ENCODE results near the gene KRTAP4-11. TPM values are rescaled to one million over a fixed set of nuclear protein-coding genes. Genes with fewer than 3 reads are reported as not detected.
"Not testable (repeated sequence)": the region's sequence is repeated elsewhere in the genome, so short reads cannot be mapped to it uniquely, and the experiment has no call there.

The KRTAP4-11 gene
- total RNA-seq, 1 donor from 2014 or later = not detected

GRCh38 chr17:41151525-41151924 lies 33.4 kb upstream of the KRTAP4-11 start:
- DNase-seq (ENCODE audit: low read depth, low spot score) = no peak
- Mint-ChIP-seq H3K4me1 (no peaks in the 10 kb centered on the region), H3K4me3 (no peak overlapping the region), H3K27me3 (ENCODE audit: low read depth) (peaks cover 36% of the 10 kb centered on the region), H3K27ac (ENCODE audit: unreplicated experiment) (no peak overlapping the region), H3K9me3 (no peaks in the 10 kb centered on the region), H3K36me3 (ENCODE audit: low read depth) (no peaks in the 10 kb centered on the region)
- TF ChIP-seq CTCF (conservative IDR thresholded peaks at IDR 0.05) = no peak

DNA sequence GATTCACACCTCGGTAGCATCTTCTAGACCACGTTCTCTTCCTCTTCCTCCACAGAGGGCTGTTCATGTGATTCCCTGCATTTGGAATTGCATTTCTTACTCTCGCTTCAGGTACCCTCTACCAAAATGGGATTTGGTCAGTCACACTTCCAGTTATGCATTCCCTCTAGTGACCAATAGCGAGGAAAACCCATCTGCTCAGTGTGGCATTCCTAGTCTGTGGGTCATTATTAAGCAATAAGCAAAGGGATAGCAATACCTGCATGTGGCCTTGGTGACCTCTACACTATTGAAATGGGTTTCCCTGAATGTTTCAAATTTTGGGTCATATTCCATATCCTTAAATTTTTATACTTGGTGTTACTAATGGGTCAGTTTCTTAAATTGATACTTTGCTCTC lies 31.9 kb upstream of the KRTAP4-11 start:
- Mint-ChIP-seq H3K27ac (ENCODE audit: unreplicated experiment) (no peak overlapping the region), H3K4me1 (no peaks in the 10 kb centered on the region), H3K36me3 (ENCODE audit: low read depth) (no peaks in the 10 kb centered on the region), H3K4me3 (no peak overlapping the region), H3K9me3 (no peaks in the 10 kb centered on the region), H3K27me3 (ENCODE audit: low read depth) (peaks cover 32% of the 10 kb centered on the region)
- no peak for DNase-seq (ENCODE audit: low read depth, low spot score)
- TF ChIP-seq CTCF (conservative IDR thresholded peaks at IDR 0.05) = no peak

- H3K4me1 Mint-ChIP-seq = no peaks in the 10 kb centered on the region
- H3K27me3 Mint-ChIP-seq (ENCODE audit: low read depth) = peaks cover 28% of the 10 kb centered on the region
- no peak for DNase-seq (ENCODE audit: low read depth, low spot score)
- TF ChIP-seq CTCF (conservative IDR thresholded peaks at IDR 0.05) = no peak
- H3K4me3 Mint-ChIP-seq = no peak within 1 kb of the TSS
- no peaks in the 10 kb centered on the region for H3K36me3 Mint-ChIP-seq (ENCODE audit: low read depth)
- no peaks in the 10 kb centered on the region for H3K9me3 Mint-ChIP-seq
- no peak within 1 kb of the TSS for H3K27ac Mint-ChIP-seq (ENCODE audit: unreplicated experiment)
Measured at GRCh38 chr17:41149652-41149985, 31.4 kb upstream of the KRTAP4-11 start, which contains the start of gene KRTAP4-5. TSS of gene KRTAP4-5 (minus strand) at chr17:41149825. CDS start at chr17:41149767, 58 bp downstream.

DNA sequence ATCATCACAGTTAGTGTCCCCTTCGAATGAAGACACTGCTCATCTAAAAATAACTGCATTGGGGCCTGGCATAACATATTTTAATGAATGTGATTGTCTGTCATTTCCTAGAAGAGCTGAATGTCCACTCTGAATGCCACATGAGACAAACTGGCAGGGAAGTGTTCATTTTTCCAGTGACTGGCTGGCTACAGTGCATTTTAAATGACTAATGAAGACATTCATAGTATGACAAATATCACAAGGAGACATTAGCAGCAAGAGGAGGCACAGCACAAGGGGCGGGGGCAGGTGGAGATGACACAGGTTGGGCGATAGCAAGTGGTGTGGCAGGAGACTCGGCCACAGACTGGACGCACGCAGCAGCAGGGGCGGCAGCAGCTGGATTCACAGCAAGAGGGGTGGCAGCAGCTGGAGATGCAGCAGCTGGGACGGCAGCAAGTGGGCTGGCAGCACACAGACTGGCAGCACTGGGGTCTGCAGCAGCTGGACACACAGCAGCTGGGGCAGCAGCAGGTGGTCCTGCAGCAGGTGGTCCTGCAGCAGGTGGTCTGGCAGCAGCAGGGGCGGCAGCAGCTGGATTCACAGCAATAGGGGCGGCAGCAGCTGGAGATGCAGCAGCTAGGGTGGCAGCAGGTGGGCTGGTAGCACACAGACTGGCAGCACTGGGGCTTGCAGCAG lies 30.9 kb upstream of the KRTAP4-11 start:
- H3K27ac Mint-ChIP-seq (ENCODE audit: unreplicated experiment); H3K9me3 Mint-ChIP-seq; H3K4me1 Mint-ChIP-seq; H3K36me3 Mint-ChIP-seq (ENCODE audit: low read depth); H3K4me3 Mint-ChIP-seq; DNase-seq (ENCODE audit: low read depth, low spot score): not testable (repeated sequence)
- peaks cover 26% of the 10 kb centered on the region for H3K27me3 Mint-ChIP-seq (ENCODE audit: low read depth)

- no peaks in the 10 kb centered on the region for H3K4me1 Mint-ChIP-seq
- H3K36me3 Mint-ChIP-seq (ENCODE audit: low read depth) = peaks cover 4% of the 10 kb centered on the region
- DNase-seq (ENCODE audit: low read depth, low spot score) = no peak
- H3K9me3 Mint-ChIP-seq = peaks cover 7% of the 10 kb centered on the region
- no peak overlapping the region for H3K27ac Mint-ChIP-seq (ENCODE audit: unreplicated experiment)
- no peak overlapping the region for H3K4me3 Mint-ChIP-seq
- peaks cover 17% of the 10 kb centered on the region for H3K27me3 Mint-ChIP-seq (ENCODE audit: low read depth)
- TF ChIP-seq CTCF (conservative IDR thresholded peaks at IDR 0.05) = no peak
Measured at GRCh38 chr17:41147531-41148204, 29.5 kb upstream of the KRTAP4-11 start.

GRCh38 chr17:41145261-41145660 lies 27.1 kb upstream of the KRTAP4-11 start:
- Mint-ChIP-seq H3K9me3 (peaks cover 18% of the 10 kb centered on the region), H3K27ac (ENCODE audit: unreplicated experiment) (no peak overlapping the region), H3K36me3 (ENCODE audit: low read depth) (peaks cover 10% of the 10 kb centered on the region), H3K4me3 (no peak overlapping the region), H3K4me1 (no peaks in the 10 kb centered on the region), H3K27me3 (ENCODE audit: low read depth) (peaks cover 17% of the 10 kb centered on the region)
- no peak for DNase-seq (ENCODE audit: low read depth, low spot score)
- no peak for TF ChIP-seq CTCF (conservative IDR thresholded peaks at IDR 0.05)
